HCT116 (cell line): ENCODE results near the gene RPL38. TPM values are rescaled to one million over a fixed set of nuclear protein-coding genes. Genes with fewer than 3 reads are reported as not detected.

Experiments used
- ATAC-seq: fragments of 200-7000 bp; cut with Tn5 transposase; 2 replicates; pipeline ENCODE4 v1.9.1; 2020; ENCODE audit warnings: mild to moderate bottlenecking, moderate library complexity
- BruUV-seq: library from RNA; stranded (reverse); fragments of 400-500 nt; replicated peaks from 2 replicates; lab custom pipeline; 2021; lab: Mats Ljungman, UMichigan
- CTCF ChIA-PET: fragments of 300-600 bp; sonication (Branson Sonifier 250); formaldehyde crosslinking; loops from one replicate; lab custom pipeline; 2021; ENCODE audit warnings: antibody characterized with exemption; lab: Charles Lee
- POLR2A ChIA-PET: fragments of 300-600, 350-600 bp; sonication (Branson Sonifier 250); formaldehyde crosslinking; loops from one replicate; lab custom pipeline; 2021; ENCODE audit warnings: antibody characterized with exemption; lab: Charles Lee
- RAD21 ChIA-PET, 2 experiments: fragments of 300-600 bp; sonication (Branson Sonifier 250); formaldehyde crosslinking; loops; one replicate each; lab custom pipeline; 2023; ENCODE audit warnings: low total read pairs in 2 of 2; ENCODE audit not compliant: uncharacterized antibody in 2 of 2, unreplicated experiment in 2 of 2, low non-redundant PET in 1 of 2; lab: Charles Lee
- DNase-seq: peaks from one replicate; pipeline ENCODE4 v3.0.0-alpha.2; 2010; ENCODE audit warnings: low read depth, low spot score
- H2AFZ ChIP-seq: fragments of 200-600 bp; shearing (Covaris generic), sonication (generic); 2 replicates; pipeline ENCODE4 v1.6.1; 2017; ENCODE audit warnings: low read depth, mixed run types, mixed read lengths, antibody characterized with exemption, low read length; ENCODE audit not compliant: poor library complexity, severe bottlenecking
- H3K27ac ChIP-seq: 2 replicates; pipeline ENCODE4 v1.5.1; 2012; ENCODE audit warnings: low read depth, low read length
- H3K27me3 ChIP-seq: fragments of 200-600 bp; sonication (generic); 2 replicates; pipeline ENCODE4 v1.6.1; 2016; ENCODE audit warnings: mixed run types, low read length, mixed read lengths; ENCODE audit not compliant: insufficient read depth
- H3K36me3 ChIP-seq, 2 experiments: fragments of 200-500 bp in 1 of 2; fragments of 200-600 bp in 1 of 2; sonication (Bioruptor generic) in 1 of 2; sonication (generic) in 1 of 2; 2 replicates each; pipeline versions ENCODE4 v1.5.1 to v1.6.1; 2014 to 2016; ENCODE audit warnings: low read length in 2 of 2, inconsistent platforms in 1 of 2, mixed read lengths in 1 of 2, mixed run types in 1 of 2; ENCODE audit not compliant: insufficient read depth in 2 of 2, control insufficient read depth in 1 of 2
- H3K4me1 ChIP-seq, 2 experiments: fragments of 200-600 bp in 1 of 2; sonication (generic) in 1 of 2; 2 replicates each; pipeline versions ENCODE4 v1.5.1 to v1.6.1; 2012 to 2017; ENCODE audit warnings: low read length in 2 of 2, inconsistent platforms in 1 of 2, mild to moderate bottlenecking in 1 of 2, mixed read lengths in 1 of 2, mixed run types in 1 of 2, moderate library complexity in 1 of 2; ENCODE audit not compliant: insufficient read depth in 2 of 2, control insufficient read depth in 1 of 2
- H3K4me2 ChIP-seq: fragments of 200-600 bp; sonication (generic); 2 replicates; pipeline ENCODE4 v1.6.1; 2017; ENCODE audit warnings: mixed run types, low read length, mixed read lengths
- H3K4me3 ChIP-seq, 2 experiments: fragments of 200-600 bp in 1 of 2; sonication (generic) in 1 of 2; replicated peaks in 1 of 2; 2 replicates each; pipeline ENCODE4 v1.5.1; 2011 to 2016; ENCODE audit warnings: low read length in 2 of 2, control low read depth in 1 of 2, low read depth in 1 of 2, mild to moderate bottlenecking in 1 of 2, mixed read lengths in 1 of 2, mixed run types in 1 of 2
- H3K79me2 ChIP-seq: fragments of 200-600 bp; sonication (generic); 2 replicates; pipeline ENCODE4 v1.6.1; 2017; ENCODE audit warnings: mild to moderate bottlenecking, mixed run types, low read length, moderate library complexity, mixed read lengths; ENCODE audit not compliant: insufficient read depth
- H3K9ac ChIP-seq: fragments of 200-600 bp; sonication (generic); 2 replicates; pipeline ENCODE4 v1.6.1; 2016; ENCODE audit warnings: low read length, mixed read lengths
- H3K9me2 ChIP-seq: fragments of 200-600 bp; sonication (generic), shearing (Covaris generic); 2 replicates; pipeline ENCODE4 v1.6.1; 2017; ENCODE audit warnings: mixed run types, mild to moderate bottlenecking, moderate library complexity; ENCODE audit not compliant: insufficient read depth
- H3K9me3 ChIP-seq, 2 experiments: fragments of 200-500 bp in 1 of 2; fragments of 200-600 bp in 1 of 2; sonication (Bioruptor generic) in 1 of 2; sonication (generic) in 1 of 2; 2 replicates each; pipeline ENCODE4 v1.6.1; 2014 to 2017; ENCODE audit warnings: low read length in 2 of 2, mixed read lengths in 2 of 2, inconsistent platforms in 1 of 2, low read depth in 1 of 2, mild to moderate bottlenecking in 1 of 2, mixed run types in 1 of 2, moderate library complexity in 1 of 2; ENCODE audit not compliant: control insufficient read depth in 1 of 2, insufficient read depth in 1 of 2
- H4K20me1 ChIP-seq: fragments of 200-600 bp; sonication (generic), shearing (Covaris generic); 2 replicates; pipeline ENCODE4 v1.6.1; 2017; ENCODE audit warnings: mixed run types, mild to moderate bottlenecking, moderate library complexity; ENCODE audit not compliant: insufficient read depth
- ATF3 ChIP-seq: IDR thresholded peaks from 2 replicates; pipeline ENCODE4 v1.6.1; 2012
- CBX3 ChIP-seq: IDR thresholded peaks from 2 replicates; pipeline ENCODE4 v1.6.1; 2012; ENCODE audit warnings: low read depth
- CEBPB ChIP-seq: IDR thresholded peaks from 2 replicates; pipeline ENCODE4 v1.6.1; 2012; ENCODE audit warnings: low read depth
- EGR1 ChIP-seq: IDR thresholded peaks from 2 replicates; pipeline ENCODE4 v1.6.1; 2012; ENCODE audit warnings: low read depth
- ELF1 ChIP-seq: IDR thresholded peaks from 2 replicates; pipeline ENCODE4 v1.6.1; 2012; ENCODE audit warnings: low read depth, borderline replicate concordance
- EZH2phosphoT487 ChIP-seq: fragments of 200-600 bp; IDR thresholded peaks from 2 replicates; pipeline ENCODE4 v1.6.1; 2018; ENCODE audit warnings: antibody characterized with exemption, borderline replicate concordance
- FOSL1 ChIP-seq: IDR thresholded peaks from 2 replicates; pipeline ENCODE4 v1.6.1; 2012; ENCODE audit warnings: low read depth
- JUND ChIP-seq: IDR thresholded peaks from 2 replicates; pipeline ENCODE4 v1.6.1; 2012
- MAX ChIP-seq: IDR thresholded peaks from 2 replicates; pipeline ENCODE4 v1.6.1; 2012
- POLR2A ChIP-seq: IDR thresholded peaks from 2 replicates; pipeline ENCODE4 v1.7.0; 2011; ENCODE audit warnings: borderline replicate concordance; ENCODE audit not compliant: insufficient read depth, insufficient read length; ENCODE audit errors: extremely low read depth
- REST ChIP-seq: IDR thresholded peaks from 2 replicates; pipeline ENCODE4 v1.6.1; 2012; ENCODE audit warnings: low read depth
- SIN3A ChIP-seq: IDR thresholded peaks from 2 replicates; pipeline ENCODE4 v1.6.1; 2012; ENCODE audit warnings: low read depth
- SP1 ChIP-seq: IDR thresholded peaks from 2 replicates; pipeline ENCODE4 v1.6.1; 2012; ENCODE audit warnings: low read depth
- SRF ChIP-seq: IDR thresholded peaks from 2 replicates; pipeline ENCODE4 v1.6.1; 2012; ENCODE audit warnings: low read depth
- TCF7L2 ChIP-seq: IDR thresholded peaks from 2 replicates; pipeline ENCODE4 v1.7.0; 2011; ENCODE audit warnings: borderline replicate concordance, inconsistent platforms; ENCODE audit not compliant: insufficient read depth, insufficient read length; ENCODE audit errors: extremely low read depth
- YY1 ChIP-seq: IDR thresholded peaks from 2 replicates; pipeline ENCODE4 v1.6.1; 2011; ENCODE audit warnings: low read length, low read depth, moderate library complexity, mild to moderate bottlenecking; ENCODE audit not compliant: insufficient replicate concordance; ENCODE audit errors: extremely low read depth
- ZBTB33 ChIP-seq: IDR thresholded peaks from 2 replicates; pipeline ENCODE4 v1.6.1; 2011; ENCODE audit warnings: mild to moderate bottlenecking, low read length, moderate library complexity; ENCODE audit not compliant: insufficient replicate concordance; ENCODE audit errors: extremely low read depth
- ZFX ChIP-seq: fragments of 450-650 bp; IDR thresholded peaks from 2 replicates; pipeline ENCODE4 v1.6.1; 2017
- intact Hi-C: fragments of 100-400 bp; cut with micrococcal nuclease; formaldehyde crosslinking; loops from 2 replicates; pipeline ENCODE4 v1.10.0; 2022
- total RNA-seq: library from RNA; stranded (reverse); gene quantifications from one replicate; pipeline ENCODE4 v1.2.1, GENCODE V29; 2021; ENCODE audit not compliant: unreplicated experiment
- TF ChIP-seq, protein P1 (sequence below), 3 experiments: fragments of 200-600 bp in 1 of 3; sonication (generic) in 1 of 3; IDR thresholded peaks in 2 of 3; conservative IDR thresholded peaks in 1 of 3; 2 replicates each; pipeline ENCODE4 v1.5.1; 2012 to 2017; ENCODE audit warnings: low read depth in 2 of 3, low read length in 2 of 3, antibody characterized with exemption in 1 of 3, borderline replicate concordance in 1 of 3, control low read depth in 1 of 3, mild to moderate bottlenecking in 1 of 3, mixed read lengths in 1 of 3, mixed run types in 1 of 3, moderate library complexity in 1 of 3; ENCODE audit not compliant: insufficient read depth in 1 of 3

Gene RPL38
- total RNA-seq, 1 experiment from 2014 or later, result 1,628 TPM

DNA sequence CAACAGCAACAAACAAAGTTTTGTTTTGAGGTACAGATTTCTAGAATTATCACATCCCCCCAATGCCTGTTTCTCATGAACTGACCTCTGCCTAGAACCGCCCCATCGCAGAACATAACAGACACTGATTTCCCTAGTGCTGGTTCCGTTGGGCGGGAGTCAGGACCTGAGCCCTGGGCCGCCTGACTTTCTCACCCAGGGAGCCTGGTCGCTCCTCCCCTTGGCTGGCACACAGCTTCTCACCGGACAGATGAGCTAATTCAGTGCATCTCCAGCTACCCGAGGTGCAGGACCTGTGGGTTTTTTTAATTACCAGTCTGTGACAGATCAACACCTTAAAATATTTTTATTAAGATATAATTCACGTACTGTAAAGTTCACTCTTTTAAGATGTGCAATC lies 20.1 kb upstream of the RPL38 start:
- TF ChIP-seq JUND (no peak), ATF3 (no peak), TCF7L2 (no peak), CBX3 (no peak), YY1 (no peak), EZH2phosphoT487 (no peak), REST (no peak), SP1 (no peak), SRF (no peak), MAX (no peak), ELF1 (no peak), CEBPB (no peak), ZFX (no peak), SIN3A (no peak), ZBTB33 (no peak), EGR1 (no peak), POLR2A (no peak), FOSL1 (no peak)
- TF ChIP-seq, protein P1, sequence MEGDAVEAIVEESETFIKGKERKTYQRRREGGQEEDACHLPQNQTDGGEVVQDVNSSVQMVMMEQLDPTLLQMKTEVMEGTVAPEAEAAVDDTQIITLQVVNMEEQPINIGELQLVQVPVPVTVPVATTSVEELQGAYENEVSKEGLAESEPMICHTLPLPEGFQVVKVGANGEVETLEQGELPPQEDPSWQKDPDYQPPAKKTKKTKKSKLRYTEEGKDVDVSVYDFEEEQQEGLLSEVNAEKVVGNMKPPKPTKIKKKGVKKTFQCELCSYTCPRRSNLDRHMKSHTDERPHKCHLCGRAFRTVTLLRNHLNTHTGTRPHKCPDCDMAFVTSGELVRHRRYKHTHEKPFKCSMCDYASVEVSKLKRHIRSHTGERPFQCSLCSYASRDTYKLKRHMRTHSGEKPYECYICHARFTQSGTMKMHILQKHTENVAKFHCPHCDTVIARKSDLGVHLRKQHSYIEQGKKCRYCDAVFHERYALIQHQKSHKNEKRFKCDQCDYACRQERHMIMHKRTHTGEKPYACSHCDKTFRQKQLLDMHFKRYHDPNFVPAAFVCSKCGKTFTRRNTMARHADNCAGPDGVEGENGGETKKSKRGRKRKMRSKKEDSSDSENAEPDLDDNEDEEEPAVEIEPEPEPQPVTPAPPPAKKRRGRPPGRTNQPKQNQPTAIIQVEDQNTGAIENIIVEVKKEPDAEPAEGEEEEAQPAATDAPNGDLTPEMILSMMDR (IDR thresholded peaks at IDR 0.05 in 2 of 3, conservative IDR thresholded peaks at IDR 0.05 in 1 of 3; ENCODE audit: borderline replicate concordance in 1 of 3, insufficient read depth in 1 of 3, low read depth in 2 of 3, low read length in 2 of 3), result no peak
- TF ChIP-seq, all 23 proteins: peak for 0
- no peaks in the 10 kb centered on the region for H3K9me2 ChIP-seq
- DNase-seq (no peak), ATAC-seq (no peak)
- POLR2A ChIA-PET, result no interaction called here
- H2AFZ ChIP-seq, result no peak overlapping the region
- H3K4me3 ChIP-seq, result no peak overlapping the region
- CTCF ChIA-PET, result no interaction called here
- RAD21 ChIA-PET, result no interaction called here
- BruUV-seq, result no TSS peak
- H4K20me1 ChIP-seq, result no peaks in the 10 kb centered on the region
- H3K27ac ChIP-seq, result no peak overlapping the region
- no peaks in the 10 kb centered on the region for H3K4me1 ChIP-seq
- H3K9ac ChIP-seq, result no peak overlapping the region
- H3K9me3 ChIP-seq, result no peaks in the 10 kb centered on the region
- no peaks in the 10 kb centered on the region for H3K36me3 ChIP-seq
- H3K4me2 ChIP-seq, result no peak overlapping the region
- H3K79me2 ChIP-seq, result no peaks in the 10 kb centered on the region
- intact Hi-C loops, result no loop called here
- H3K27me3 ChIP-seq, result peaks cover 19% of the 10 kb centered on the region; the same call in 1 of the 2 replicates
